Activated naive CD4-positive, alpha-beta T cell treated with anti-CD3 and anti-CD28 coated beads, Interleukin-2, amount 50 U/mL, for 24 hours (primary cell): ENCODE data around the gene TGM6.
A peak's percentile ranks its signal among the peaks of the same experiment; 100 is the strongest.

ENCODE experiments used
- H3K27ac Mint-ChIP-seq: one replicate; pipeline ENCODE4 v1.8.0; 2021; ENCODE audit warnings: mild to moderate bottlenecking, mixed read lengths
- H3K27me3 Mint-ChIP-seq: one replicate; pipeline ENCODE4 v1.8.0; 2021; ENCODE audit warnings: mixed read lengths
- H3K36me3 Mint-ChIP-seq: one replicate; pipeline ENCODE4 v1.8.0; 2021; ENCODE audit warnings: mixed read lengths
- H3K4me1 Mint-ChIP-seq: one replicate; pipeline ENCODE4 v1.8.0; 2021; ENCODE audit warnings: mixed read lengths
- H3K4me3 Mint-ChIP-seq: one replicate; pipeline ENCODE4 v1.8.0; 2021; ENCODE audit warnings: mild to moderate bottlenecking, mixed read lengths
- H3K9me3 Mint-ChIP-seq: one replicate; pipeline ENCODE4 v1.8.0; 2021; ENCODE audit warnings: mixed read lengths

Gene TGM6

DNA sequence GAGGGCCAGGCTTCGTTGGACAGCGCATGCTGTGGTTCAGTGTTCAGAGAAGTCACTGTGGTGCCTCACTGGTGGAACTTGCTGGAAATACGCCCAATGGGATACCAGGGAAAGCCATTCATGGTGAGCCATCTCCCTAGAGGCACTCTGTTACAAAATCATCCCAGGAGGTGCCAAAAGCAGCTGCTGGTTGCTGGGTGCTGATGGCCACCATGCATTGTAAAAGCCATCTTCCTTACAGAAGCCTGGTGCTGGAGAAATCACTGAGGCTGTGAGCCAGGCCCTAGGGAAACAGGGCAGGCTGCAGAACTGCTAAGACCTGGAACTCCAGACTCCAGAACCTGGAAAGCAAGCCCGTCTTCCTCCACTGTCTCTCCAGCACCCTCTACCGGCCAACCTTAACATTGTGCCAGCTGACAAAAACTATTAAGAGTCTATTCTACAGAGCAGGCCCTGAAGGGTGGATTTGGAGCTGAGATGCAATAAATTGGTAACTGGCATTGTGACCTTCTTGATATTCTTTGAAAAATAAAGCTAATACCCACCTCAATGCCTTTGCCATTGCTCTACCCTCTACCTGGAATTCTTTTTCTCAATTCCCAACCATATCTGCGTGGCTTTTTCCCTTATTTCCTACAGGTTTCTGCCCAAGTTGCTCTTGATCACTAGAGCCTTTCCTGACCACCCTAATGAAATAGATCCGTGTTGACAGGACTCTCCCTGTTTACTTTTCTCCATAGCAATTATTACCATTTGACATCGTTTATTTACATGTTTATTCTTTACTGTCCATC is 71.4 kb downstream of the TGM6 start:
- Mint-ChIP-seq H3K4me1 (peaks cover 48% of the 10 kb centered on the region), H3K4me3 (no peak overlapping the region), H3K27ac (no peak overlapping the region), H3K9me3 (no peaks in the 10 kb centered on the region), H3K36me3 (peaks cover 1% of the 10 kb centered on the region), H3K27me3 (no peaks in the 10 kb centered on the region)

DNA sequence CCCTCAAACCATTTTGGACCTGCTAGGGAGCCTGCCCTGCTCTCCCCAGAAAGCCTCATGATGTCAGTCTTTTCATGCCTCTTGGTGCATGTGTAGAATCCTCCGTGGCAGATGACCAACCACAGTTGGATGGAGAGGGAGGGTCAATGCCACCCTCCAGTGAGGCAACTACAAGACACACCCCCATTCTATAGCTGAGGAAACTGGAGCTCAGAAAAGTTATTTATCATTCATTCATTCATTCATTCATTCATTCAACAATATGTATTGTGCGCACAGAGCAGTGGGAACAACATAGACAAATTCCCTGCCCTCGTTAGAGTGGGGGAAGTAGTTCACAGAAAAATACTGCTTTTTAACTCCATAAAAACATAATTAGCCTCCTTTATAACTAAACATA is 73.1 kb downstream of the TGM6 start:
- Mint-ChIP-seq H3K4me3 (no peak overlapping the region), H3K9me3 (no peaks in the 10 kb centered on the region), H3K27ac (peak overlapping the region; percentile 47), H3K27me3 (no peaks in the 10 kb centered on the region), H3K4me1 (peaks cover 42% of the 10 kb centered on the region), H3K36me3 (peaks cover 4% of the 10 kb centered on the region)

DNA sequence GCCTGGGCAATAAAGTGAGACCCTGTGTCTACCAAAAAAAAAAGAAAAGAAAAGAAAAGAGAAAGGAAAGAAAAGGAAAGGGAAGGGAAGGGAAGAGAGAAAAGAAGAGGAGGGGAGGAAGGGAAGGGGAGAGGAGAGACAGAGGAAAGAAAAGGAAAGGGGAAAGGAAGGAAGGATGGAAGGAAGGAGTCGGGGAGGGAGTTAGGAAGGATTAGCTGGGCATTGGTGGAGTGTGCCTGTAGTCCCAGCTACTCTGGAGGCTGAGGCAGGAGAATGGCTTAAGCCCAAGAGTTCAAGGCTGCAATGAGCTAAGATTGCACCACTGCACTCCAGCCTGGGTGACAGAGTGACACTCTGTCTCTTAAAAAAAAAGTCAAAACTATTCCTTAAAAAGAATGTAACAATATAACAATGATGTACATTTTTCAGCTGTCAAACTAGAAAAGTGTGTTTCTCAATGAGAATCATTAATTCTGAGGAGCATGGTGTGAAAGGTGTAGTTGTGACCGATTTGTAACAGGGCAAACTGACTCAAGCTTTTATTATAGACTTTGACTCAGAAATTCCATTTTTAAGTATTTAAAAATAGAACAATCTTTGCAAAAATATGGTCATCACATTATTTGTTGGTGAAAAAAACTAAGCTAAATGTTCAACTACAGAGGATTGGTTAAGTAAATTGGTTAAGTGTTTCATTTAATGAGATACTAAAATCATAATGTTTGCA is 75.2 kb downstream of the TGM6 start:
- no peaks in the 10 kb centered on the region for H3K27me3 Mint-ChIP-seq
- H3K4me3 Mint-ChIP-seq, result peak overlapping the region; percentile 43
- H3K9me3 Mint-ChIP-seq, result no peaks in the 10 kb centered on the region
- H3K36me3 Mint-ChIP-seq, result peaks cover 14% of the 10 kb centered on the region
- peaks cover 33% of the 10 kb centered on the region for H3K4me1 Mint-ChIP-seq
- peak overlapping the region; percentile 90 for H3K27ac Mint-ChIP-seq

DNA sequence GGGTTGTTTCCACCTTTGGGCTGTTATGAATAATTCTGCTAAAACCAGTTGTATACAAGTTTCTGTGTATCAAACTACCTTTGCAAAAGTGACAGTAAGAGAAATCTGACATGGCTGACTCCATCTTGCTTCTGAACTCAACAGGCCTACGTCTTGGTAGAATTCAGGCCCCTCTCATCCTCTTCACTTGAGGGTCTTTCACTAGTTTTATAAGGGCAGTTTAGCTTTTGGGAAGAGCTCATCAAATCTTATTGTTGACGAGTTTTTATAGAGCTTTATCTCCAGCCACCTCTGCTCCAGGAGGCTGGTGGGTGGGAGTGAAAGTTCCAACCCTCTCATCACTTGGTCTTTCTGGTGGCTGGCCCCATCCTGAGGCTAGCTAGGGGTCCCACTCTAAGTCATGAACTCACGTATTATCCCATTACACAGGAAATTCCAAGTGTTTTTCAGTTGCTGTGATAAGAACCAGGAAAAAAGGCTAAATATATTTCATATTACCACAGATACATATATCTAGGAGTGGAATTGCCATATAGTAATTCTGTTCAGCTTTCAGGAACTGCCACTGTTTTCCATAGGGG is 78.3 kb downstream of the TGM6 start:
- H3K4me3 Mint-ChIP-seq, result no peak overlapping the region
- H3K27ac Mint-ChIP-seq, result peak overlapping the region; percentile 30
- H3K4me1 Mint-ChIP-seq, result peaks cover 32% of the 10 kb centered on the region
- peaks cover 26% of the 10 kb centered on the region for H3K36me3 Mint-ChIP-seq
- no peaks in the 10 kb centered on the region for H3K27me3 Mint-ChIP-seq
- H3K9me3 Mint-ChIP-seq, result no peaks in the 10 kb centered on the region

DNA sequence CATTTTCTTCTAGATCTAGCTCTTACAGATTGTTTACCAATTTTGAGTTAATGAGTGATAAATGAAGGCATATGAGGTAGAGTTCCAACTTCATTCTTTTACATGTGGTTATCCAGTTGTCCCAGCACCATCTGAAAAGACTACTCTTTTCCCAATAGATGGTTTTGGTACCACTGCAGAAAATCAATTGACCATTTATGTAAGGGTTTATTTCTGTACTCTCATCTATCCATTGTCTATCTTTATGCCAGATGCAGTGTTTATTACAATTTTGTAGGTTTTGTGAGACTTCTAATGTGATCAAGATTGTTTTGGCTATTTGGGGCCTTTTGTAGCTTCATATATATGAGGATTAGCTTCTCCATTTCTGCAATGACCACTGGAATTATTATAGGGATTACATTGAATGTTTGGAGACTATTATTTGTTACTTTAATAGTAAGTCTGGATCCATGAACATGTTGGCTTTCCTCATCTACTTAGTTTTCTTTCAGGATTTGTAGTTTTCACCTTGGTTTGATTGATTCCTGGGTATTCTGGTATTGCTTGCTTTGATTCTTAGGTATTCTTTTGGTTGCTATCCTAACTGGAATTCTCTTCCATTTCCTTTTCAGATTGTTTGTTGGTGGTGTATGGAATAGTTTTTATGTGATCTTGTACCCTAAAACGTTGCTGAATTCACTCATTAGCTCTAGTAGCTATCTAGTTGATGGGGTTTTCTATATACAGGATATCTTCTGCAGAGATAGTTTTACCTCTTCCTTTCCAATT is 79.5 kb downstream of the TGM6 start:
- Mint-ChIP-seq H3K4me3 (no peak overlapping the region), H3K27me3 (no peaks in the 10 kb centered on the region), H3K27ac (peak overlapping the region; percentile 73), H3K4me1 (peaks cover 33% of the 10 kb centered on the region), H3K9me3 (no peaks in the 10 kb centered on the region), H3K36me3 (peaks cover 27% of the 10 kb centered on the region)

DNA sequence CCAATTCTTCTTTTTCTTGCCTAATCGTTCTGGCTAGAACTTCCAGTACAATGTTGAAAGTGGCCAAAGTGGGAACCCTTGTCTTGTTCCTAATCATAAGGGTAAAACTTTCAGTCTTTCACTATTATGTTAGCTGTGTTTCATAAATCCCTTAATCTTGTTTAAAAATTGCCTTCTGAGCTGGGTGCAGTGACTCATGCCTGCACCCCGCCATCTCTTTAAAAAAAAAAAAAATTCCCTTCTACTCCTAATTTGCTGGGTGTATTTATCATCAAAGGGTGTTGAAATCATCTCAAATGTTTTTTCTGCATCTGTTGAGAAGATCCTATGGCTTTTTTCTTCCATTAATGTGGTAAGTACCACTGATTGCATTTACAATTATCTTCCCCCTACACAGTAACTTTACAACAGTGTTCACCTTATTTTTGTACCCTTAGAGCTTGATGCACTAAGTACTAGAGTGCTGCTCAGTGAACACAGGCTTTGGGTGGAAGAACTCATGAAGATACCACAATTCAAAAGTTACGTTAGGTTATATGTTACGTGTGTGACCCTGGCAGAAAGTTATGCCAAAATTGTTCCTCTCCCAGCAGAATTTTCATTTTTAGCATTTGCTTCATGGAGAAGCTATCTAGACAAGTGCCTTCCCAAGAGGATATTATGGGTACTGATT is 80.2 kb downstream of the TGM6 start:
- Mint-ChIP-seq H3K27me3 (no peaks in the 10 kb centered on the region), H3K36me3 (peaks cover 30% of the 10 kb centered on the region), H3K27ac (peak overlapping the region; percentile 43), H3K4me1 (peaks cover 27% of the 10 kb centered on the region), H3K4me3 (no peak overlapping the region), H3K9me3 (no peaks in the 10 kb centered on the region)

DNA sequence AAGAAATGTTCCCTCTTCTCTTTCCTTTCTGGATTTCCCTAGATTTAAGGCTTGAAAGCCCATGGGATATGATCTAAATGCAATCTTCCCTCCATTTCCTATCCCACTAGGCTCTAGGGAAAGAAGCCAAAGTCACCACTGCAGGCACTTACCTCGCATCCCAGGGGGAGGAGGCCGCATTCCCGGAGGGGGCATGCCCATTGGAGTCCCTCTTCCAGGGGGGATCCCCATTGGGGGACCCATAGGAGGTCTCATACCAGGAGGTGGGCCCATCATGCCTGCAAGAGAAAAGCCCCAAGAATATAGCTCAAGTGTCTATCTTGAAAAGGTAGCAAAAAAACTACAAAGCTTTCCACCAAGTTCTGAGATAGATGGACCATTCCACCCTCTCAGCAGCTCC is 81.8 kb downstream of the TGM6 start:
- H3K9me3 Mint-ChIP-seq, result no peaks in the 10 kb centered on the region
- no peak overlapping the region for H3K27ac Mint-ChIP-seq
- H3K36me3 Mint-ChIP-seq, result peaks cover 36% of the 10 kb centered on the region
- H3K4me3 Mint-ChIP-seq, result no peak overlapping the region
- H3K27me3 Mint-ChIP-seq, result no peaks in the 10 kb centered on the region
- H3K4me1 Mint-ChIP-seq, result peaks cover 24% of the 10 kb centered on the region

DNA sequence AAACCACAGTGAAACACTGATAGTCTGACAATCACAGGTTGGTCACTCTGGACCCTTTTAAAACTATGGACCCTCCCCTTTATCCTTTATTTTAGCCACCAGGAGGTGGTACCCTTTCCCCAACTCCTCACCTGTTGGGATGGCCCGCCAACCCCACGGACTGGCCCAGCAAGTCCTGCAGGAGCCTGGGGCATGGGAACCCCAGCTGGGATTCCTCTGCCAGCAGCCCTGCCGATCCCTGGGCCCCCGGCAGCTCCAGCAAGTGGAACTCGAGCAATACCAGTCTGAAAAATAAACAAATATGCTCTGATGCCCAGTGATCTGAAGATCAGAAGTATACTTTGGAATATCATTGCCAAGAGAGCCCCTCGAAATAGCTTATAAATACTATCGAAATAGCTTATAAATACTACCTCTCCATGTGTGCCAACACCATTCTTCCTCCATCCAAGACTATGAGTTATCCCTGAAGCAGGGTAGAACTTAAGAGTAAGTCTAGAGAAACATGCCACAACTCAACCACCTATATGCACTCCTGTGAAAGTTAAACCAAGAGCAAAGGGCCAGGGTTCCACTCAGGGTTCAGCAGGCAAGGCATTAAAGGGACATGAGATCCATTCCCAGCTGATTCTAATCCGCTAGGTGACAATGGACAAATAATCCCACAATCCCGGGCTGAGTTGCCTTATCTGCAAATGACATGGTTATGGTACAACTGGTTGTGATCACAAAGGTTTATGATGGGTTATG is 83.1 kb downstream of the TGM6 start:
- no peaks in the 10 kb centered on the region for H3K9me3 Mint-ChIP-seq
- H3K27ac Mint-ChIP-seq, result no peak overlapping the region
- H3K27me3 Mint-ChIP-seq, result no peaks in the 10 kb centered on the region
- no peak overlapping the region for H3K4me3 Mint-ChIP-seq
- peaks cover 40% of the 10 kb centered on the region for H3K36me3 Mint-ChIP-seq
- H3K4me1 Mint-ChIP-seq, result peaks cover 36% of the 10 kb centered on the region

DNA sequence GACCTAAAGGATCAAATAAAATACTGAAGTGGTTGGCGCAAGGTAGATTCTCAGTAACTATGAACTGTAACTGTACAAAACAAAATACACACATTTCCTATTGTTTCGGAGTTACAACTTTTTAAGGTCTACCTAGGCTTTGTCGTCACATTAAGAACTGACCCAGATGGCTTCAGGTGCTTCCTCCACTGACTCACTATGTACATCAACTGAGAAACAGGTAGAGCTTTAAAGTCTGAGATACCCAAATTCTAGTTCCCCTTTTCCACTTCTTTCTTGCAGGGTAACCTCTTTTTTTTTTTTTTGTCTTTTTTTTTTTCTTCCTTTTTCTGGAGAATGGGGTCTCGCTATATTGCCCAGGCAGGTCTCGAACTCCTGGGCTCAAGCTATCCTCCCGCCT is 84.4 kb downstream of the TGM6 start:
- H3K36me3 Mint-ChIP-seq, result peaks cover 39% of the 10 kb centered on the region
- H3K27me3 Mint-ChIP-seq, result no peaks in the 10 kb centered on the region
- no peak overlapping the region for H3K27ac Mint-ChIP-seq
- H3K4me1 Mint-ChIP-seq, result peaks cover 45% of the 10 kb centered on the region
- H3K9me3 Mint-ChIP-seq, result no peaks in the 10 kb centered on the region
- no peak overlapping the region for H3K4me3 Mint-ChIP-seq

DNA sequence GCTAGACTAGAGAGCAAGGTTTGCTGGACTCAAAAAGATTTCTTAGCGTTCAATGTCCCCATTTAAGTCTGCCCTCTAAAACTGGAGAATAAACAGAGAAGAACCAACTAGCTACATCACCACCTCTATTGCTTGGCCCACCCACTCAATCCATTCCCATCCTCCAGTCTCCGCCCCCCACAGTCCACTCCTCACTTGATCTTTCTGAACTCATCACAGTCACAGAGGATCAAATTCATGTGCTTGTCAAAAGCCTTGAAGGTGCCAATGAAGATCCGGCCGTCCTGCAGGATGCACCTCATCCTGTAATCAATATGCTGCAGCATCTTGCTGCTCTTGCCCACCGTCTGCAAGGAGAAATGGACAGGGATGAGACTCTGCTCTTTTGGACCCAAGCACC is 86.7 kb downstream of the TGM6 start:
- peaks cover 50% of the 10 kb centered on the region for H3K4me1 Mint-ChIP-seq
- peak overlapping the region; percentile 100 for H3K4me3 Mint-ChIP-seq
- no peaks in the 10 kb centered on the region for H3K27me3 Mint-ChIP-seq
- H3K9me3 Mint-ChIP-seq, result no peaks in the 10 kb centered on the region
- H3K36me3 Mint-ChIP-seq, result peaks cover 30% of the 10 kb centered on the region
- H3K27ac Mint-ChIP-seq, result peak overlapping the region; percentile 73

DNA sequence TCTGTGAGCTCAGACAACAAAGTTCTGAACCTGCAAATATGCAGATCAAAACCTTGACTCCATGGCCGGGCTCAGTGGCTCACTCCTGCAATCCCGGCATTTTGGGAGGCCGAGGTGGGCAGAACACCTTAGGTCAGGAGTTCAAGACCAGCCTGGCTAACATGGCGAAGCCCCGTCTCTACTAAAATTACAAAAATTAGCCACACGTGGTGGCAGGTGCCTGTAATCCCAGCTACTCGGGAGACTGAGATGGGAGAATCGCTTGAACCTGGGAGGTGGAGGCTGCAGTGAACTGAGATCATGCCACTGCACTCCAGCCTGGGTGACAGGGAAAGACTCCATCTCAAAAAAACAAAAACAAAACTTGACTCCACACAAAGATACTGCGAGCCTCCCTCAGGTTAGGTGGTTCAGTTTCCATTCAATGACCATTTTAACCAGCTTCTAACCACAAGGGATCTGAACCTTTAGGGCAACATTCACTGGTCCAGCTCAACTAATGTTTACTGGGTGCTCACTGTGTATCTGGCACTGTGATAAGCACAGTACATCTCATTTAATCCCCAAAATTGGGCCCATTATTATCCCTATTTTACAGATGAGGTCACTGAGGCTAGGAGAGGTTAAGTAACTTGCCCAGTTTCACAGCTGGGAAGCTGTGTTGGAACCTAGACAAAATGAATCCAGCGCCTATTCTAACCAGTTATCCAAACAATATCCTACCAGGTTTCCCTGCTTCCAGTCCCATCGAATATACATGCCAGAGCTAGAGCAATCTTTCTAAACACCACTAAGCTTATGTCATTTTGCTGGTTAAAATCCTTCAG is 88.1 kb downstream of the TGM6 start:
- no peaks in the 10 kb centered on the region for H3K27me3 Mint-ChIP-seq
- H3K4me1 Mint-ChIP-seq, result peaks cover 52% of the 10 kb centered on the region
- no peaks in the 10 kb centered on the region for H3K9me3 Mint-ChIP-seq
- H3K4me3 Mint-ChIP-seq, result peak overlapping the region; percentile 100
- peak overlapping the region; percentile 43 for H3K27ac Mint-ChIP-seq
- peaks cover 24% of the 10 kb centered on the region for H3K36me3 Mint-ChIP-seq

DNA sequence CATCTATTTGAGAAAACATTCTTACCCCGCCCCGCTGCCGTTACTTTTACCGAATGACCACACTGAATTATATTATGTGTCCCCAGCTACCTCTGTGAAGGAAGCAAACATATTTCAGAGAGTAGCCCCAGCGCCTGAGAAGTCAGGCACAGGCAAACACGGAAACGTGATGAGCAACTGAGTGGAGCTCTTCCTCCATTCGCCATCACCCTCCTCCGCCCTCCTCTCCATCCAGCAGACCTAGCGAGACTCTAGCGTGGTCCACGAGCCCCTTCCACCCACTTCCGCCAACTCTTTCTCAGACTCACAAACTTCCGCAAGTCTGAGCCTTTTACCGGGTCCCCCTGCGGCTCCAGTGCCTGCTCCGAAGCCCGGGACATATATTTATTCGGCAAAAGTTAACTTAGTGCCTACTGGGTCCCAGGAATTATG is 89.3 kb downstream of the TGM6 start:
- H3K4me3 Mint-ChIP-seq, result peak overlapping the region; percentile 100
- peak overlapping the region; percentile 99 for H3K27ac Mint-ChIP-seq
- peaks cover 49% of the 10 kb centered on the region for H3K4me1 Mint-ChIP-seq
- no peaks in the 10 kb centered on the region for H3K9me3 Mint-ChIP-seq
- H3K36me3 Mint-ChIP-seq, result peaks cover 21% of the 10 kb centered on the region
- no peaks in the 10 kb centered on the region for H3K27me3 Mint-ChIP-seq

DNA sequence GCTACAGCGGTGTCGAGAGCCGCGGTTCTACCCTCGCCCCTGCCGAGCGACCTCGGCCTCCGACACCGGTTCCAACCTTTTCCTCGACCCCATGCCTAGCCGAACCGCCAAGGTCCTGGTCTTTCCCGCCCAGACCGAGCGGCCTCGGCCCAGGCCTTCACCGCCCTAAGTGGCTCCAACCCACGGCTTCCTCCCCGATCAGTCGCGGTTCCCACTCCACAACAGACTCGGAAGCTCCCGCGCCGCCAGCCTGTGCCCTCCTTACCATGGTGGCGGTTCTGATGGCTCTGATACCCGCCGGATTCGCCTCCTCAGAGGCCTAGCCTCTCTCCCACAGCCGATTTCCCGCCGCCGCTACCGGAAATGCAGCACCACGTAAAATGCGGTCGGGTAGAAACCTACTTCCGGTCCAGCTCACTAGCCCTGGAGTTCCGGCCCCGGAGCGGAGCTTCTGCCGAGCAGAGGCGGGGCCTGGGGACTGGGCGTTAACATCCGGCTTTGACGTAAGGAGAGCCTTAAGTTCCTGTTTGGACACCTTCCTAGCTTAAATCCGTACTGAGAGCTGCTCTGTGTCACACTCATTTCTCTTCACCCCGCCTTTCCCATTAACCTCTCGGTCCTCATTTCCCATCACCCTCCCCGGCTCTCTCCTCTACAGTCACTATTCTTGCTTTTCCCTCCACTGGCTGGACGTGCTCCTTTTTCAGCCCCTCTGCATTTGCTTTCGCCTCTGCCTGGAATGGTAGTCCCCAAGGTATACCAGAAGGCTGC is 89.9 kb downstream of the TGM6 start, which contains the start of gene SNRPB:
TSS of gene SNRPB (minus strand) at position 367 of the 771 bp plus-strand sequence. CDS start at position 268, 99 bp downstream.
- Mint-ChIP-seq H3K27me3 (no peaks in the 10 kb centered on the region), H3K4me3 (peak within 1 kb of the TSS; percentile 100), H3K4me1 (peaks cover 49% of the 10 kb centered on the region), H3K36me3 (peaks cover 20% of the 10 kb centered on the region), H3K27ac (peak within 1 kb of the TSS; percentile 99), H3K9me3 (no peaks in the 10 kb centered on the region)
